Activated CD4-positive, alpha-beta T cell treated with anti-CD3 and anti-CD28 coated beads, Interleukin-2, amount 10 ng/mL, durations not matched to agents 7 days and 5 days (primary cell): ENCODE data around the gene P3H3. TPM values are rescaled to one million over a fixed set of nuclear protein-coding genes. Genes with fewer than 3 reads are reported as not detected.

Experiments used
- CTCF ChIA-PET: fragments of 350-600 bp; sonication (Branson Sonifier 250); formaldehyde crosslinking; loops from one replicate; lab custom pipeline; 2021; ENCODE audit warnings: antibody characterized with exemption; lab: Charles Lee
- POLR2A ChIA-PET: fragments of 350-600 bp; sonication (Branson Sonifier 250); formaldehyde crosslinking; loops from one replicate; lab custom pipeline; 2021; ENCODE audit warnings: antibody characterized with exemption; lab: Charles Lee
- DNase-seq: peaks from one replicate; pipeline ENCODE4 v3.0.0-alpha.2; 2020
- H3K27ac Mint-ChIP-seq: one replicate; pipeline ENCODE4 v1.8.0; 2021; ENCODE audit warnings: mild to moderate bottlenecking, moderate library complexity, mixed read lengths
- H3K27me3 Mint-ChIP-seq: one replicate; pipeline ENCODE4 v1.8.0; 2021; ENCODE audit warnings: mixed read lengths
- H3K36me3 Mint-ChIP-seq: one replicate; pipeline ENCODE4 v1.8.0; 2021; ENCODE audit warnings: low read depth, mixed read lengths
- H3K4me1 Mint-ChIP-seq: one replicate; pipeline ENCODE4 v1.8.0; 2021; ENCODE audit warnings: mixed read lengths
- H3K4me3 Mint-ChIP-seq: one replicate; pipeline ENCODE4 v1.8.0; 2021; ENCODE audit warnings: mild to moderate bottlenecking, moderate library complexity, mixed read lengths
- H3K9me3 Mint-ChIP-seq: one replicate; pipeline ENCODE4 v1.8.0; 2021; ENCODE audit warnings: mixed read lengths
- total RNA-seq, 2 experiments: library from RNA; stranded (reverse); gene quantifications; one replicate each; pipeline ENCODE4 v1.2.3, GENCODE V29; 2021

The P3H3 gene, protein sequence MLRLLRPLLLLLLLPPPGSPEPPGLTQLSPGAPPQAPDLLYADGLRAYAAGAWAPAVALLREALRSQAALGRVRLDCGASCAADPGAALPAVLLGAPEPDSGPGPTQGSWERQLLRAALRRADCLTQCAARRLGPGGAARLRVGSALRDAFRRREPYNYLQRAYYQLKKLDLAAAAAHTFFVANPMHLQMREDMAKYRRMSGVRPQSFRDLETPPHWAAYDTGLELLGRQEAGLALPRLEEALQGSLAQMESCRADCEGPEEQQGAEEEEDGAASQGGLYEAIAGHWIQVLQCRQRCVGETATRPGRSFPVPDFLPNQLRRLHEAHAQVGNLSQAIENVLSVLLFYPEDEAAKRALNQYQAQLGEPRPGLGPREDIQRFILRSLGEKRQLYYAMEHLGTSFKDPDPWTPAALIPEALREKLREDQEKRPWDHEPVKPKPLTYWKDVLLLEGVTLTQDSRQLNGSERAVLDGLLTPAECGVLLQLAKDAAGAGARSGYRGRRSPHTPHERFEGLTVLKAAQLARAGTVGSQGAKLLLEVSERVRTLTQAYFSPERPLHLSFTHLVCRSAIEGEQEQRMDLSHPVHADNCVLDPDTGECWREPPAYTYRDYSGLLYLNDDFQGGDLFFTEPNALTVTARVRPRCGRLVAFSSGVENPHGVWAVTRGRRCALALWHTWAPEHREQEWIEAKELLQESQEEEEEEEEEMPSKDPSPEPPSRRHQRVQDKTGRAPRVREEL
- under 1 TPM in 1 of 2 experiments, not detected in 1; 0.40 TPM for total RNA-seq

DNA sequence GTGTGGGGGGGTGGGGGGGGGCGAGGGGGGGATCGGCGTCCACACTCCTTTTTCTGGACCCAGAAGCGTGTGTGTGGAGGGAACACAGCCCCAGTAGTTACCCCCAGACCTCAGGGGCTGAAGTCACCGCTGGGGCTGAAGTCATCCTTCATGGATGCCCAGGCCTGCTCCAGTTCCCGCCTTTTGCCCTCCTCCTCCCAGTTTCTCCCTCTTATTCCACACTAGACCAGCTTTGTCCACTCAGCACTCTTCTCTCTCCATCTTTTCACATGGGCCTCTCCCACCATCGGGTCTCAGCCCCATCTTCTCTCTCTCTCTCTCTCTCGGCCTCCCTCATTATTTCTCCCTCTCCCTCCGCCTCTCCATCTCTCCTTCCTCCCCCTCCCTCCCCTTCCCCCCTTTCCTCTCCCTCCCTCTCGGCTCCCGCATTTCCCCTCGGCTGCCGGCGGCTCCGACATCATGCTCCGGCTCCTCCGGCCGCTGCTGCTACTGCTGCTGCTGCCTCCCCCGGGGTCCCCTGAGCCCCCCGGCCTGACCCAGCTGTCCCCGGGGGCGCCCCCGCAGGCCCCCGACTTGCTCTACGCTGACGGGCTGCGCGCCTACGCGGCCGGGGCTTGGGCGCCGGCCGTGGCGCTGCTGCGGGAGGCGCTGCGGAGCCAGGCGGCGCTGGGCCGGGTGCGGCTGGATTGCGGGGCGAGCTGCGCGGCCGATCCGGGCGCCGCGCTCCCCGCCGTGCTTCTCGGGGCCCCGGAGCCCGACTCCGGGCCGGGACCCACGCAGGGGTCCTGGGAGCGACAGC, at the start of gene P3H3:
Gene P3H3, plus strand, starts transcription at position 426 of the 799 bp plus-strand sequence. Its CDS starts 34 bp downstream, at position 460.
- H3K27ac Mint-ChIP-seq: peak within 1 kb of the TSS; percentile 54
- H3K4me3 Mint-ChIP-seq: peak within 1 kb of the TSS; percentile 69
- H3K4me1 Mint-ChIP-seq: peaks cover 16% of the 10 kb centered on the region
- H3K9me3 Mint-ChIP-seq: no peaks in the 10 kb centered on the region
- no peak for DNase-seq
- H3K36me3 Mint-ChIP-seq: no peaks in the 10 kb centered on the region
- H3K27me3 Mint-ChIP-seq: peaks cover 61% of the 10 kb centered on the region
- POLR2A ChIA-PET: no interaction called here
- CTCF ChIA-PET: interaction anchor here (0.7 to 2.2 kb wide), 12 partner anchors 11 to 75 kb away, joined by 3 to 17 read pairs (median 3); partner anchors contain the start of genes CD4, CDCA3, GNB3 and MLF2

DNA sequence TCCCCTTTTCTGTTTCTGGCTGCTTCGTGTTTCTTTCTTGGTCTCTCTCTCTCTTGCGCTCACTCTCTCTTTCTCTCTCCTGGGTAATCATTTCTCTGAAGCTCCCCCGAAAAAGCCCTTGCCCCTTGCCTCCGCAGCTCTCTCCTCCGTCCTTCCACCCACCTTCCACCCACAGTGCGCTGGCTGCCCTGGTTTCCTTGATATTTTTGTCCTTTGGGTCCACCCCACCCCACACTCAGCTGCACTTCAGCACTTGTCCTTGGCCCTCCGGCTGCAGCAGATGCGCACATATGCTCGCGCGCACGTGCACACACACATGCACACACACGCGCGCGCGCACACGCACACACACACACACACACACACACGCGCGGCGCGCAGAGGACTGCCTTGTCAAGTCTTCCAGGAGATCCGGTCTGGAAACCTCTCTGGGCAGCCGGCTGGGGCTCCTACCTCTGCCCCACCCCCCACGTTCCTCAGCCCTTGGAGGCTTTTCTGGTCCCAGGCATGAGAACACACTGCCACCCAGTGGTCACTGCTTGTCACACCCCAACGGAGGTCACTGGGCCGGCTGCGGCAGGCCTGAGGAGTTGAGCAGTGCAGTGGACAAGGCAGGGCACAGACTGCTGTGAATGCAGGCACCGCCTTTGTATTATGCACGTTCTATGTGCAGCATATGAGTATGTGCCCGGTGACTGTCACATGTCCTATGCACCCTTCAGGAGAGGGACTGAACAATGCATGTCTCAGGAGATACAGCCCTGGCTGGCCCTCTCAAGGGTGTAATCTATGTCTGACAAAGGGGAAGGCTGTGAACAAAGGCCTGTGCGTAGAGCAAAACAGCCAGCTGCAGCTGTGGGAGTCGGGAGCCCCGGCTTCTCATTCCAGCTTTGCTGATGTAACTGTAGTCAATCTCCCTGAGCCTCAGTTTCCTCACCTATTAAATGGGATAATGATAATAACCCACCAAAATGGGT, 49.3 kb upstream of the P3H3 start:
- ChIA-PET POLR2A (interaction anchor here (0.6 kb wide), 1 partner anchor 89 kb away, joined by 3 read pairs; no protein-coding TSS in a partner anchor), CTCF (interaction anchor here (0.7 to 14.2 kb wide), 10 partner anchors 8 to 135 kb away, joined by 3 to 120 read pairs (median 6); partner anchors contain the start of genes CD4, MLF2, P3H3 and PTMS)
- Mint-ChIP-seq H3K36me3 (peaks cover 2% of the 10 kb centered on the region), H3K4me3 (peak overlapping the region; percentile 70), H3K27ac (peak overlapping the region; percentile 84), H3K27me3 (peaks cover 5% of the 10 kb centered on the region), H3K4me1 (peaks cover 69% of the 10 kb centered on the region), H3K9me3 (no peaks in the 10 kb centered on the region)
- peak; percentile 93 for DNase-seq

DNA sequence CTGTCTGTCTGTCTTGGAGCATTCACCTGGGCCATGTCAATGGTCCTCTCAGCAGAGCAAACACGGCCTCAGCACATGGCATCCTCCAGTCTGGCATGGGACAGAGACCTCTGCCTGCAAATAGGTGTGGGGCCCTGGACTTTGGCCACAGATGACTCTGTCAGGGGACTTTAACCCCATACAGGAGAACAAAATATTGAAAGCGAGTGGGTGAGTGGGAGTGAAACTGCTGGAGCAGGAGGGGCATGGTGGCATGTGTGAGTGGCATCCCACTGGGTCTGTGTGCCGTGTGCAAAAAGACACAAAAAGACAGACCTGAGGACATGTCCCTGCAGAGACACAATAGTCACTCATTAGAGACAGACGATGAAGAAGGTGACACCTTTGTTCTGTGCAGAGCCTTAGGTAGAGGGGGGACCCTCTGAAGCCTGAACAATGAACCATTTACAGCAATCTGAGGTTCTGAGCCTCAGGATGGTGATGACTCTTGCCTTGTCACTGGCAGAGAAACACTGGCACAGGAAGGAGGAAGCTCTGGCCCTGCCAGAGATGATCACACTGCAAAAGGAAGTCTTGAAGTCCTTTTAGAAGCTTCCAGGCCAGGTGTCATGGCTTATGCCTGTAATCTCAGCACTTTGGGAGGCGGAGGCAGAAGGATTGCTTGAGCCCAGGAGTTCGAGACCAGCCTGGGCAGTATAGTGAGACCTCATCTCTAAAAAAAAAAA, 48.3 kb upstream of the P3H3 start:
- Mint-ChIP-seq H3K9me3 (no peaks in the 10 kb centered on the region), H3K36me3 (peaks cover 2% of the 10 kb centered on the region), H3K27ac (peak overlapping the region; percentile 84), H3K4me3 (no peak overlapping the region), H3K27me3 (peaks cover 2% of the 10 kb centered on the region), H3K4me1 (peaks cover 68% of the 10 kb centered on the region)
- ChIA-PET POLR2A (interaction anchor here (1.2 kb wide), 1 partner anchor 10 kb away, joined by 4 read pairs; the partner anchor contains the start of gene CD4), CTCF (interaction anchor here (0.9 to 14.2 kb wide), 8 partner anchors 8 to 222 kb away, joined by 5 to 120 read pairs (median 9); partner anchors contain the start of genes CD4, LAG3, MLF2 and PTMS)
- DNase-seq: no peak

DNA sequence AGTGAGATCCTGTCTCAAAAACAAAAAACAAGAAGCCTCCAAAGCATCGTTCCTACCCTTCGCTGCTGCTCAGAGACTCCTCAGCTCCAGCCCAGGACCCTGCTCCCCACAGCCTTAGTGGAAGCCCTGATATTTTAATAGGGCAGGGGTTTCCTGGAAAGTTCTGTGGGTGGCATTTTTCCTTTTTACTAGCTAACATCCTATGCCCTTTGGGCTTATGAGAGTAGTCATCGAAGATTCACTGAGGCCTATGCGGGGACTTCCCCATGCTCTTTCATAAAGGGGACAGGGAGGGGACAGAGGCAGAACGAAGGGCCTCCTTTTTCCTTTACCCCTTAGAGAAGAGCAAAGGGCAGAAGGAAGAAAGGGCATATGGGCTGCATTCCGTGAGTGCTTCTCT, 47.6 kb upstream of the P3H3 start:
- POLR2A ChIA-PET: interaction anchor here (1.2 kb wide), 1 partner anchor 9 kb away, joined by 4 read pairs; the partner anchor contains the start of gene CD4
- no peak overlapping the region for H3K27ac Mint-ChIP-seq
- peaks cover 2% of the 10 kb centered on the region for H3K36me3 Mint-ChIP-seq
- H3K9me3 Mint-ChIP-seq: no peaks in the 10 kb centered on the region
- peaks cover 62% of the 10 kb centered on the region for H3K4me1 Mint-ChIP-seq
- CTCF ChIA-PET: interaction anchor here (0.6 to 14.2 kb wide), 9 partner anchors 9 to 223 kb away, joined by 3 to 120 read pairs (median 8); partner anchors contain the start of genes CD4, LAG3, MLF2 and PTMS
- peaks cover 2% of the 10 kb centered on the region for H3K27me3 Mint-ChIP-seq
- H3K4me3 Mint-ChIP-seq: no peak overlapping the region
- DNase-seq: no peak

DNA sequence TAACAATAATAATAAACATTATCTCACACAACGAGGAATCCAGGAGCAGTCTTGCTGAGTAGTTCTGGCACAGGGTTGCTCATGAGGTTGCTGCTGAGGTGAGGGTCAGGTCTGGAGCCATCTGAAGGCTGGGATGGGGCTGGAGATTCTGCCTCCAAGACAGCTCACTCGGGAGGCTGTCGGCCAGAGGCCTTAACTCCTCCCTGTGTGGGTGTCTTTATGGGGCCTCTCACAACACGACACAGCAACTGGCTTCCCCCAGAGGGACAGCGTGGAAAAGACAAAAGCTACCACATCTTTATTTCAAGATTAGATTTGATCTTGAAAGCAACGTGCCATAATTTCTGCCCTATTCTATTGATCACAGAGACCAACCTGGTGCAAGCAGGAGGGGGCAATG, 46.1 kb upstream of the P3H3 start:
- no peaks in the 10 kb centered on the region for H3K36me3 Mint-ChIP-seq
- no peak overlapping the region for H3K27ac Mint-ChIP-seq
- H3K9me3 Mint-ChIP-seq: no peaks in the 10 kb centered on the region
- ChIA-PET CTCF (interaction anchor here (1.1 to 14.2 kb wide), 8 partner anchors 8 to 63 kb away, joined by 3 to 120 read pairs (median 8); partner anchors contain the start of genes MLF2 and PTMS), POLR2A (interaction anchor here (0.7 kb wide), 1 partner anchor 11 kb away, joined by 3 read pairs; no protein-coding TSS in a partner anchor)
- no peak for DNase-seq
- H3K4me1 Mint-ChIP-seq: peaks cover 68% of the 10 kb centered on the region
- H3K4me3 Mint-ChIP-seq: no peak overlapping the region
- no peaks in the 10 kb centered on the region for H3K27me3 Mint-ChIP-seq

DNA sequence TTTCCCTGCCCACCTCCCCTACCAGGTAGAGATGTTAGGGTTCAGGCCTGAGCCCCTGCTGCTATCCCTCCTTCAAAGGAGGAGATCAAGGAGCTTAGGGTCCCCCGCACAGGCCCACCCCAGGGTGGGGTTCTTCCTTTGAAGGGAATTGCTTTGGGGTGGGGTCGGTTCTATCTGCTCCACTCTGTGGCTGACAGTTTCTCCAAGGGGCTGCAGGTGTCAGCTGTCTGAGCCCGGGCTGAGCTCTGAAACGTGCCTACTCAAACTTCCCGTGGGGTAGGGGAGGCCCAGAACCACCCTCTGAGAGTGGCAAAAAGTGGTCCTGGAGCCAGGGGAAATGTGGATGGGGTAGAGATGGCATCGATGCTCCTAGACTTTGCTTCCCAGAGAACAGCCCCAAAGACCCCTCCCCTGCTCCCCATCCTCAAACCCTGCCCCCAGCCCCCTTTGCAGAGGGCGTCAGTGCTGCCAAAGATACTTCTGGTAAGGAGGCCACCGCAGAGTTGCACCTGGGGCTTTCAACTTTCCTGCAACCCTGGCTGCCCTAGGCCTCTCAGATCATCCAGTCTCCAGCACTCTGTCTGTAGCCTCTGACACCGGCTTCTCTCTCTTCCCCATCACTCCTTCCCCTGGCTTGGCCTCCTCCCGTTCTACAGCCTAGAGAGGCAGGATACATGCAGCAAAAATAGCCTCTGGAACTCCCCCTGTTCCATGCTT, 45.2 kb upstream of the P3H3 start:
- peaks cover 71% of the 10 kb centered on the region for H3K4me1 Mint-ChIP-seq
- peak overlapping the region; percentile 82 for H3K27ac Mint-ChIP-seq
- no peak overlapping the region for H3K4me3 Mint-ChIP-seq
- H3K27me3 Mint-ChIP-seq: no peaks in the 10 kb centered on the region
- no peak for DNase-seq
- no peaks in the 10 kb centered on the region for H3K9me3 Mint-ChIP-seq
- ChIA-PET CTCF (interaction anchor here (1.5 to 14.2 kb wide), 6 partner anchors 9 to 62 kb away, joined by 3 to 120 read pairs (median 8); partner anchors contain the start of gene PTMS), POLR2A (no interaction called here)
- H3K36me3 Mint-ChIP-seq: no peaks in the 10 kb centered on the region

DNA sequence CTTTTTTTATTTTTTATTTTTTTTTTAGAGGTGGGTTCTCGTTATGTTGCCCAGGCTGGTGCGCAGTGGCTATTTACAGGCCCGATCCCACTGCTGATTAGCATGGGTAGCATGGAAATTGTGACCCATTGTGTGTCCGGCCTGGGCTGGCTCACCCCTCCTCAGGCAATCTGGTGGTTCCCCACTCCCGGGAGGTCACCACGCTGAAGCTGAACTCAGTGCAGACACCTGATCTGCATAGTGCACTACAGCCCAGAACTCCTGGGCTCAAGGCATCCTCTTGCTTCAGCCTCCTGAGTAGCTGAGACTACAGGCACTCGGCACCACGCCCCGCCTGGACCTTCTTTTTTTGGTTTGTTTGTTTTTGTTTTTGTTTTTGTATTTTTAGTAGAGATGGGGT, 44.4 kb upstream of the P3H3 start:
- Mint-ChIP-seq H3K27ac (no peak overlapping the region), H3K4me1 (peaks cover 72% of the 10 kb centered on the region), H3K9me3 (no peaks in the 10 kb centered on the region), H3K36me3 (no peaks in the 10 kb centered on the region), H3K4me3 (no peak overlapping the region), H3K27me3 (no peaks in the 10 kb centered on the region)
- ChIA-PET POLR2A (no interaction called here), CTCF (interaction anchor here (1.2 to 14.2 kb wide), 7 partner anchors 8 to 51 kb away, joined by 4 to 120 read pairs (median 7); partner anchors contain the start of genes MLF2 and PTMS)
- no peak for DNase-seq

DNA sequence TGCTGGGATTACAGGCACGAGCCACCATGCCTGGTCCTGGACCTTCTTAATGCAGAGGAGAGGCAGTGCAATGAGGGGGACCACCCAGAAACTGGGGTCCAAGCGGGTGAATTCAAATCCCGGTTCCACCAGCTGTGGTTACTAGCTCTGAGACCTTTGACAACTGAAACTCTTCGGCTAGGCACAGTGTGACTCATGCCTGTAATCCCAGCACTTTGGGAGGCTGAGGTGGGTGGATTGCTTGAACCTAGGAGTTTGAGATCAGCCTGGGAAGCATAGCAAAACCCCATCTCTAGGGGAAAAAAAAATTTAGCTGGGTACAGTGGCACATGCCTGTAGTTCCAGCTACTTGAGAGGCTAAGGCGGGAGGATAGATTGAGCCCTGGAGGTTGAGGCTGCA, 43.9 kb upstream of the P3H3 start:
- ChIA-PET CTCF (interaction anchor here (1.2 to 14.2 kb wide), 6 partner anchors 8 to 50 kb away, joined by 4 to 120 read pairs (median 6); partner anchors contain the start of genes MLF2 and PTMS), POLR2A (no interaction called here)
- Mint-ChIP-seq H3K27me3 (no peaks in the 10 kb centered on the region), H3K4me3 (no peak overlapping the region), H3K4me1 (peaks cover 72% of the 10 kb centered on the region), H3K9me3 (no peaks in the 10 kb centered on the region), H3K36me3 (no peaks in the 10 kb centered on the region), H3K27ac (no peak overlapping the region)
- no peak for DNase-seq

DNA sequence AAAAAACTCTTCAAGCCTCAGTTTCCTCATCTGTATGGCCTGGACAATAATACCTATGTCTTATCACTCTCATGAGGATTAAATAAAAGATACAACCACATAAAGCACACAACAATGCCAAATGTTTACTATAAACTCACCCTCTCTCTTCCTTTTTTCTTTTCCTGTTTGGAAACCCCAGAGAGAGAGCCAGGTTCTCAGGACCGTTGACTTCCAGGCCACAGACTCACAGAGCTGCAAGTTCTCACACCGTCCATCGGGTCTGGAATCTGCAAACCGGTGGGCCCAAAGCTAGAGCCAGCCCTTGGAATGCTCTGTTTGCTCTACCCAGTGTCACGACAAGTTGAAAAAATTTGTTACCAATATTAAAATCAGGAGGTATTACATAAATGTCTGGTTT, 43.4 kb upstream of the P3H3 start:
- Mint-ChIP-seq H3K4me3 (no peak overlapping the region), H3K27ac (no peak overlapping the region), H3K27me3 (no peaks in the 10 kb centered on the region), H3K4me1 (peaks cover 68% of the 10 kb centered on the region), H3K36me3 (peaks cover 2% of the 10 kb centered on the region), H3K9me3 (no peaks in the 10 kb centered on the region)
- no peak for DNase-seq
- POLR2A ChIA-PET: no interaction called here
- CTCF ChIA-PET: interaction anchor here (0.6 to 14.2 kb wide), 7 partner anchors 7 to 60 kb away, joined by 3 to 120 read pairs (median 6); partner anchors contain the start of genes MLF2 and PTMS
